Activated CD4-positive, alpha-beta T cell treated with anti-CD3 and anti-CD28 coated beads, Interleukin-2, amount 10 ng/mL, durations not matched to agents 24 days and 14 days (primary cell): ENCODE data around the gene TMEM129. TPM values are rescaled to one million over a fixed set of nuclear protein-coding genes. Genes with fewer than 3 reads are reported as not detected.

Experiments
- DNase-seq: peaks from one replicate; pipeline ENCODE4 v3.0.0; 2022
- H3K27ac Mint-ChIP-seq: one replicate; pipeline ENCODE4 v1.8.0; 2022; ENCODE audit warnings: mild to moderate bottlenecking, mixed read lengths
- H3K27me3 Mint-ChIP-seq: one replicate; pipeline ENCODE4 v1.8.0; 2022; ENCODE audit warnings: mixed read lengths
- H3K36me3 Mint-ChIP-seq: one replicate; pipeline ENCODE4 v1.8.0; 2022; ENCODE audit warnings: low read depth, mild to moderate bottlenecking, mixed read lengths
- H3K4me1 Mint-ChIP-seq: one replicate; pipeline ENCODE4 v1.8.0; 2021; ENCODE audit warnings: mixed read lengths
- H3K4me3 Mint-ChIP-seq: one replicate; pipeline ENCODE4 v1.8.0; 2022; ENCODE audit warnings: mild to moderate bottlenecking, moderate library complexity, mixed read lengths
- H3K9me3 Mint-ChIP-seq: one replicate; pipeline ENCODE4 v1.8.0; 2021; ENCODE audit warnings: mixed read lengths
- intact Hi-C: fragments of 100-400 bp; cut with micrococcal nuclease; formaldehyde crosslinking; loops from one replicate; pipeline ENCODE4 v1.15.1; 2023
- total RNA-seq: library from RNA; stranded (reverse); gene quantifications from 2 replicates; pipeline ENCODE4 v1.2.3, GENCODE V29; 2022

Gene TMEM129
- total RNA-seq, 1 donor from 2014 or later = 27.8 TPM

GRCh38 chr4:1745165-1745564, 24.0 kb upstream of the TMEM129 start:
- H3K9me3 Mint-ChIP-seq = no peaks in the 10 kb centered on the region
- H3K4me3 Mint-ChIP-seq = no peak overlapping the region
- H3K4me1 Mint-ChIP-seq = no peaks in the 10 kb centered on the region
- intact Hi-C loops = loop anchor here (5.0 kb wide), 2 partner anchors 152 to 167 kb away; no protein-coding TSS in a partner anchor
- H3K27me3 Mint-ChIP-seq = no peaks in the 10 kb centered on the region
- peaks cover 30% of the 10 kb centered on the region for H3K36me3 Mint-ChIP-seq
- H3K27ac Mint-ChIP-seq = no peak overlapping the region
- no peak for DNase-seq

GRCh38 chr4:1744552-1744951, 23.4 kb upstream of the TMEM129 start:
- no peak for DNase-seq
- peaks cover 33% of the 10 kb centered on the region for H3K36me3 Mint-ChIP-seq
- no peaks in the 10 kb centered on the region for H3K27me3 Mint-ChIP-seq
- intact Hi-C loops = no loop called here
- H3K4me1 Mint-ChIP-seq = no peaks in the 10 kb centered on the region
- no peaks in the 10 kb centered on the region for H3K9me3 Mint-ChIP-seq
- no peak overlapping the region for H3K27ac Mint-ChIP-seq
- no peak overlapping the region for H3K4me3 Mint-ChIP-seq

- Mint-ChIP-seq H3K9me3 (no peaks in the 10 kb centered on the region), H3K4me3 (no peak overlapping the region), H3K27ac (no peak overlapping the region), H3K4me1 (no peaks in the 10 kb centered on the region), H3K36me3 (peaks cover 37% of the 10 kb centered on the region), H3K27me3 (no peaks in the 10 kb centered on the region)
- DNase-seq = no peak
- intact Hi-C loops = no loop called here
Observed at GRCh38 chr4:1743975-1744374, 22.9 kb upstream of the TMEM129 start.

GRCh38 chr4:1743551-1743950, 22.4 kb upstream of the TMEM129 start:
- intact Hi-C loops = no loop called here
- Mint-ChIP-seq H3K4me3 (no peak overlapping the region), H3K36me3 (peaks cover 42% of the 10 kb centered on the region), H3K4me1 (no peaks in the 10 kb centered on the region), H3K27ac (no peak overlapping the region), H3K27me3 (no peaks in the 10 kb centered on the region), H3K9me3 (peaks cover 3% of the 10 kb centered on the region)
- DNase-seq = no peak

GRCh38 chr4:1741208-1741607, 20.1 kb upstream of the TMEM129 start:
- intact Hi-C loops = no loop called here
- Mint-ChIP-seq H3K9me3 (peaks cover 4% of the 10 kb centered on the region), H3K27me3 (no peaks in the 10 kb centered on the region), H3K4me3 (no peak overlapping the region), H3K27ac (no peak overlapping the region), H3K4me1 (no peaks in the 10 kb centered on the region), H3K36me3 (peaks cover 64% of the 10 kb centered on the region)
- no peak for DNase-seq

DNA sequence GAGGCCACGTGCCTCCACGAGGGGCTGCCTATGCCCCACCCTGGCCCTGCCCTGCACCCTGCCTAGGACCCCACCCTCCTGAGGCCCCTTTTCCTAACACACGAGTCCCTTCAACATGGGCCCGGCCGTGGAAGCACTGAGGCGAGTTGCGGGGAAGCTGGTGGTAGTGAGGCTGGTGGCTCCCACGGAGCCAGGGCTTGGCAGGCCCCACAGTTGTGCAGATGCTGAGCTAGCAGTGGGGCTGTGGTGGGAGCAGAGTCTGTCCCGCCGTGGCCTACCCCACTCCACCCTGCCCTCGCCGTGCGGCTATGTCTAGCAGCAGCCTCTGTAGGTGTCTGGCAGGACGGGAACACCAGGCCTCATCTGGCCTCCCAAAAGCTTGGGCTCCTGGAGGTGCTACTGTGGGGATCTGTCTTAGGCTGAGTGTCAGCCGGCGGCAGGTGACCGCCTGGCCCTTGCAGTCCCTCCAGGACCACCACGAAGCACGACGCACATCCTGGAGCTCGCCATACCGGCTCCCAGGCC, 19.0 kb upstream of the TMEM129 start:
- Mint-ChIP-seq H3K4me3 (no peak overlapping the region), H3K27me3 (no peaks in the 10 kb centered on the region), H3K9me3 (peaks cover 4% of the 10 kb centered on the region), H3K27ac (no peak overlapping the region), H3K36me3 (peaks cover 70% of the 10 kb centered on the region), H3K4me1 (no peaks in the 10 kb centered on the region)
- no peak for DNase-seq
- intact Hi-C loops = no loop called here

GRCh38 chr4:1739358-1739757, 18.2 kb upstream of the TMEM129 start:
- peaks cover 73% of the 10 kb centered on the region for H3K36me3 Mint-ChIP-seq
- no peak for DNase-seq
- intact Hi-C loops = no loop called here
- H3K9me3 Mint-ChIP-seq = peaks cover 4% of the 10 kb centered on the region
- H3K4me3 Mint-ChIP-seq = no peak overlapping the region
- H3K4me1 Mint-ChIP-seq = no peaks in the 10 kb centered on the region
- H3K27me3 Mint-ChIP-seq = no peaks in the 10 kb centered on the region
- H3K27ac Mint-ChIP-seq = no peak overlapping the region

- no peaks in the 10 kb centered on the region for H3K4me1 Mint-ChIP-seq
- no peaks in the 10 kb centered on the region for H3K27me3 Mint-ChIP-seq
- H3K4me3 Mint-ChIP-seq = no peak overlapping the region
- no peak overlapping the region for H3K27ac Mint-ChIP-seq
- no peak for DNase-seq
- H3K9me3 Mint-ChIP-seq = peaks cover 4% of the 10 kb centered on the region
- H3K36me3 Mint-ChIP-seq = peaks cover 72% of the 10 kb centered on the region
- intact Hi-C loops = no loop called here
Observed at GRCh38 chr4:1738410-1738809, 17.3 kb upstream of the TMEM129 start.

- Mint-ChIP-seq H3K36me3 (peaks cover 78% of the 10 kb centered on the region), H3K4me1 (no peaks in the 10 kb centered on the region), H3K27ac (no peak overlapping the region), H3K4me3 (no peak overlapping the region), H3K9me3 (peaks cover 4% of the 10 kb centered on the region), H3K27me3 (no peaks in the 10 kb centered on the region)
- DNase-seq = no peak
- intact Hi-C loops = no loop called here
Observed at GRCh38 chr4:1737666-1738065, 16.5 kb upstream of the TMEM129 start.

DNA sequence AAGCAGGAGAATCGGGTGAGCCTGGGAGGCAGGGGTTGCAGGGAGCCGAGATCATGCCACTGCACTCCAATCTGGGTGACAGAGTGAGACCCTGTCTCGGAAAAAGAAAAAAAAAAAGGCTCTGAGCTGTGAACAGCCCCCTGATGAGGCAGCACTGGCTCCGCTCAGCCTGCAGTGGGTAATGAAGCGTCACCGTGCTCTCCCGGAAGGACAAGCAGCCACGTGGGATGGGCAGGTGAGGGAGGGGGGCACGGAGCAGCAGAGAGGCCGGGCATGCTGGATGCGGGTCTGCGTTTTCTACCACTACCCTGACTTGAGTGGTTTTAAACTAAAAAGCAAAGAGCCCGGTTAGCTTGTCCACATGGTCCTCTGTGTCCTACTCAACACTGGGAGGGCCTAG, 15.7 kb upstream of the TMEM129 start:
- H3K27ac Mint-ChIP-seq = no peak overlapping the region
- intact Hi-C loops = no loop called here
- peaks cover 77% of the 10 kb centered on the region for H3K36me3 Mint-ChIP-seq
- peaks cover 4% of the 10 kb centered on the region for H3K9me3 Mint-ChIP-seq
- no peaks in the 10 kb centered on the region for H3K27me3 Mint-ChIP-seq
- H3K4me3 Mint-ChIP-seq = no peak overlapping the region
- H3K4me1 Mint-ChIP-seq = no peaks in the 10 kb centered on the region
- no peak for DNase-seq

DNA sequence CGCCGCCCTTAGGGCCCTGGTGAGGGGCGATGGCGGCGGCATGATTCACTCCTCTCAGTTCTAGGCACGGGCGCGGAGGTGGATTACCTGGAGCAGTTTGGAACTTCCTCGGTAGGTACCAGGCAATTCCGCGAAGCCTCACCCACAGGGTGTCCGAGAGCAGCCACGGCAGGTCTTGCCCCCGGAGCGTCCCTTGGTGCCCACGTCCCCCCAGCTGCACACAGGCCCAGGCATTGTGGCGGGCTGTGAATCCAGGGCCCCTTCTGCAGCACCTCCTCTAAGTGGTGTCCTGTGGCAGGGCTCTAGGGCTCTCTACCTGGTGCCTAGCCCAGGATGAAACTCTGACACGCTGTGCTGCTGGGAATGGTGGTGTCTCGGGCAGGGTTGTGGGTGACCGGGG, 14.1 kb upstream of the TMEM129 start:
- Mint-ChIP-seq H3K27ac (no peak overlapping the region), H3K4me1 (peaks cover 2% of the 10 kb centered on the region), H3K4me3 (no peak overlapping the region), H3K27me3 (no peaks in the 10 kb centered on the region), H3K36me3 (peaks cover 72% of the 10 kb centered on the region), H3K9me3 (peaks cover 4% of the 10 kb centered on the region)
- intact Hi-C loops = no loop called here
- DNase-seq = no peak

DNA sequence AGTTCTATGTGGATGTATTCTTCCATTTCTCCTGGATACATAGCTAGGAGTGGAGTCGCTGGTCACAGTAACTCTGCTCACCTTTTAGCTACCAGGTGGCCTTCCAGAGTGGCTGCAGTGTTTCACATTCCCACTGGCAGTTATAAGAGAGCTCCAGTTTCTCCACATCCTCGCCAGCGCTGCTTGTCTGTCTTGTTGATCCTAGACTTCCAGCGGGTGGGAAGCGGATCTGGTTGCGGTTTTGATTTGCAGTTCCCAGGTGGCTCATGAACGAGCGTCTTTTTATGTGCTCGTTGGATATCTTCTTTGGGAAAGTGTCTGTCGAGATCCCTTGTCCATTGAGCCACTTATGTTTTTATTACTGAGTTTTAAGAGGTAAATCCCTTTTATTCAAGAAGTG, 11.8 kb upstream of the TMEM129 start:
- Mint-ChIP-seq H3K27me3 (no peaks in the 10 kb centered on the region), H3K36me3 (peaks cover 70% of the 10 kb centered on the region), H3K27ac (no peak overlapping the region), H3K4me1 (peaks cover 13% of the 10 kb centered on the region), H3K9me3 (no peaks in the 10 kb centered on the region), H3K4me3 (no peak overlapping the region)
- DNase-seq = no peak
- intact Hi-C loops = no loop called here

GRCh38 chr4:1731180-1731579, 10.1 kb upstream of the TMEM129 start:
- intact Hi-C loops = no loop called here
- peaks cover 21% of the 10 kb centered on the region for H3K4me1 Mint-ChIP-seq
- peaks cover 69% of the 10 kb centered on the region for H3K36me3 Mint-ChIP-seq
- peak overlapping the region; percentile 15 for H3K27ac Mint-ChIP-seq
- DNase-seq = no peak
- no peaks in the 10 kb centered on the region for H3K27me3 Mint-ChIP-seq
- no peaks in the 10 kb centered on the region for H3K9me3 Mint-ChIP-seq
- H3K4me3 Mint-ChIP-seq = no peak overlapping the region

- Mint-ChIP-seq H3K36me3 (peaks cover 68% of the 10 kb centered on the region), H3K27ac (no peak overlapping the region), H3K4me1 (peaks cover 22% of the 10 kb centered on the region), H3K27me3 (no peaks in the 10 kb centered on the region), H3K9me3 (no peaks in the 10 kb centered on the region), H3K4me3 (no peak overlapping the region)
- no peak for DNase-seq
- intact Hi-C loops = no loop called here
Observed at GRCh38 chr4:1730532-1731135, 9.5 kb upstream of the TMEM129 start.
